Measurements from ENCODE around the gene ESYT3.

Gene ESYT3

DNA sequence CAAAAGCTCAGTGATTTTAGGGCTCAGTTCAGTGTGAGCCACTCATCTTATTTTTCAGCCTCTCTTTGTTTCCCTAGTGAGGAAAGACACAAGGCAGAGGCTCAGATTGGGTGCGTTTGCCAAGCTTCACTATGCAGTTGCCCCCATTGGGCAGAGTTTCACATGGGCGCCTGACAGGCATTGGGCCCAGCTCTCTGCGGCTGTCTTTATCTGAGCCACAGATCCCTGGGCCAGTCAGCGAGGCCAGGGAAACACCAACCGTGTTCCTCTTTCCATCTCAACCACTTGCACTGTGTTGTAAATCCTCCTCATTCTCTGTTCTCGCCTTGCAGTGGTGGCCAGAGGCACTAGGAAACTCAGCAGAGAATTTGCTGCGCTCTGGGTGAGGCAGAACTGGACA lies 10.8 kb downstream of the ESYT3 start:
- no peak for DNase-seq (ENCODE audit: low read depth, low spot score)

DNA sequence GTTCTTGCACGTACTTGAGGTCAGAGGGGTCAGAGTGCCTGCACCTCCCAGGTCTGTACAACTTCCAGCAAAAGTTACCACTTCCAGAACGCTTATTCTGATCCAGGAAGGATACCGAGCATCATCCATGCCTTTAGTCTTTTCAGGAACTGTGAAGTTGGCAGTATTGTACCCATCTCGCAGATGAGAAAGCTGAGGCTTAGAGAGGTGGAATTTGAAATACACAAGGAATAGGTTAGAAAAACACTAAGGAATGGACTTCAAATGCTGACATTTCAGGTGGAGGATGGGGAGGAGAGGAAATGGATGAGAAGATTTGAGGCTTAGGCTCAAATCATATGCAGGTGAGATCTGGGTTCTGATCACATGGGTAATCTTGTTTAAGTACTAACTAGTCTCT lies 11.2 kb downstream of the ESYT3 start:
- H3K4me3 ChIP-seq (ENCODE audit: low read depth, low read length): no peak overlapping the region
- in situ Hi-C loops (cut with HindIII; ENCODE audit: low sequenced_read_pairs): no loop called here
- TF ChIP-seq, protein P1, sequence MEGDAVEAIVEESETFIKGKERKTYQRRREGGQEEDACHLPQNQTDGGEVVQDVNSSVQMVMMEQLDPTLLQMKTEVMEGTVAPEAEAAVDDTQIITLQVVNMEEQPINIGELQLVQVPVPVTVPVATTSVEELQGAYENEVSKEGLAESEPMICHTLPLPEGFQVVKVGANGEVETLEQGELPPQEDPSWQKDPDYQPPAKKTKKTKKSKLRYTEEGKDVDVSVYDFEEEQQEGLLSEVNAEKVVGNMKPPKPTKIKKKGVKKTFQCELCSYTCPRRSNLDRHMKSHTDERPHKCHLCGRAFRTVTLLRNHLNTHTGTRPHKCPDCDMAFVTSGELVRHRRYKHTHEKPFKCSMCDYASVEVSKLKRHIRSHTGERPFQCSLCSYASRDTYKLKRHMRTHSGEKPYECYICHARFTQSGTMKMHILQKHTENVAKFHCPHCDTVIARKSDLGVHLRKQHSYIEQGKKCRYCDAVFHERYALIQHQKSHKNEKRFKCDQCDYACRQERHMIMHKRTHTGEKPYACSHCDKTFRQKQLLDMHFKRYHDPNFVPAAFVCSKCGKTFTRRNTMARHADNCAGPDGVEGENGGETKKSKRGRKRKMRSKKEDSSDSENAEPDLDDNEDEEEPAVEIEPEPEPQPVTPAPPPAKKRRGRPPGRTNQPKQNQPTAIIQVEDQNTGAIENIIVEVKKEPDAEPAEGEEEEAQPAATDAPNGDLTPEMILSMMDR (IDR thresholded peaks at IDR 0.05; ENCODE audit: low read depth, low read length): no peak
- no peak for DNase-seq (ENCODE audit: low read depth, low spot score)

More for the DNA sequence above, 10.8 kb downstream of the ESYT3 start:
- TF ChIP-seq, protein P1 (IDR thresholded peaks at IDR 0.05; ENCODE audit: low read depth, low read length): no peak
- in situ Hi-C loops (cut with HindIII; ENCODE audit: low sequenced_read_pairs): no loop called here
- no peak overlapping the region for H3K4me3 ChIP-seq (ENCODE audit: low read depth, low read length)

DNA sequence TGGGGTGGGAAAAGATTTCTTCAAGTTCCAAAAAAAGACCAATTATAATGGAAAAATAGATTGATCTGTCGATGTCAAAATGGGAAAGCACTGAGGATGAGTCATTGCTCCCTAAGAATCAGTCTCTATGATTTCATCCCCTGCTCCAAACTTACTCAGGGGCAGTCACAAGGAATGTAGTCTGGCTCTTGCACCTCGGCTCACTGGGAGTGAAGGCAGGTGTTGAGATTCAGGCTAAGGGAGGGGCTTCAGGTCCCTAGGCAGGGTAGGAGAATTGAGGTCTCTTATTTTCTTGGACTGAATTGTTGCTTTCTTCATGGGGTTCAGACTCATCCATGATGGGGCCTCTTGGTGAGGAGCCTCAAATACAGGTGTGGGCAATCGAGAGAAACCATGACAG lies 14.2 kb downstream of the ESYT3 start:
- TF ChIP-seq, protein P1 (IDR thresholded peaks at IDR 0.05; ENCODE audit: low read depth, low read length): no peak
- DNase-seq (ENCODE audit: low read depth, low spot score): no peak
- H3K4me3 ChIP-seq (ENCODE audit: low read depth, low read length): no peak overlapping the region
- in situ Hi-C loops (cut with HindIII; ENCODE audit: low sequenced_read_pairs): no loop called here

DNA sequence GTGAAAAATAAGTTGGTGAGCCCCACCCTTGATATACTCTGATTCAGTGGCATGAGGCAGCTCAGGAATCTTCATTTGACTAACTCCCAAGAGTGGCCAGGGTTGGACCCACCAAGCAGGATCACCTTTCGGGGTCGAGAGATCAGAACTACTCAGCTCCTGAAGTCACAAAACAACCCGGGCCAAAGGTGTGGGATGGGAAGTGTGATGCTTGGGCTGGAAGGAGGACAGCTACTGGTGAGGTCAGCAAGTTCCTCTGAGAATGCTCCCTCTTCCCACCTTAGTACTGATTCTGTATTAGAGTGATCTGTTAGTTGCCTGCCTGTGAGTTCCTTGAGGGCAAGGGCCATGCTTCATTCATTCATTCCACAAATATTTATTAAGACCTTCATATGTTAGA lies 15.1 kb downstream of the ESYT3 start:
- in situ Hi-C loops (cut with HindIII; ENCODE audit: low sequenced_read_pairs): no loop called here
- TF ChIP-seq, protein P1 (IDR thresholded peaks at IDR 0.05; ENCODE audit: low read depth, low read length): no peak
- DNase-seq (ENCODE audit: low read depth, low spot score): no peak
- H3K4me3 ChIP-seq (ENCODE audit: low read depth, low read length): no peak overlapping the region

DNA sequence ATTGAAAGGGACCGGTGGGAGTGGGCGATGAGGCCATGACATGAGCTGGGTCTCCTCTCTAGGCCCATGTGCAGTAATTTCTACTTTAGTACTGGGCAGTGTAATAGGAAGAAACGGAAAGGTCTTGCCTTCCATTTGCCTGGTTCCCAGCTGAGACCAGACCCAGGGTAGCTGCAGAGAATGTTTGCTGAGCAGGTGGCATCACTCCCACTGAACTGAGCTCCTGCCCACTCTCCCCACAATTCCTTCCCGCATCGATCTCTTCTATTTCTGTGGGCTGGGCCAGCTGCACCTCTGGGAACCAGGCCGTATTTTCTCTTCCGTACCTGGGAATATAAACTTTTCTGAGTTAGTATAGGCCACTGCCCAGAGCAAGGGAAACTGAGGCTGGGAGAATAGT lies 15.8 kb downstream of the ESYT3 start:
- TF ChIP-seq, protein P1 (IDR thresholded peaks at IDR 0.05; ENCODE audit: low read depth, low read length): no peak
- no peak for DNase-seq (ENCODE audit: low read depth, low spot score)
- in situ Hi-C loops (cut with HindIII; ENCODE audit: low sequenced_read_pairs): no loop called here
- H3K4me3 ChIP-seq (ENCODE audit: low read depth, low read length): no peak overlapping the region

DNA sequence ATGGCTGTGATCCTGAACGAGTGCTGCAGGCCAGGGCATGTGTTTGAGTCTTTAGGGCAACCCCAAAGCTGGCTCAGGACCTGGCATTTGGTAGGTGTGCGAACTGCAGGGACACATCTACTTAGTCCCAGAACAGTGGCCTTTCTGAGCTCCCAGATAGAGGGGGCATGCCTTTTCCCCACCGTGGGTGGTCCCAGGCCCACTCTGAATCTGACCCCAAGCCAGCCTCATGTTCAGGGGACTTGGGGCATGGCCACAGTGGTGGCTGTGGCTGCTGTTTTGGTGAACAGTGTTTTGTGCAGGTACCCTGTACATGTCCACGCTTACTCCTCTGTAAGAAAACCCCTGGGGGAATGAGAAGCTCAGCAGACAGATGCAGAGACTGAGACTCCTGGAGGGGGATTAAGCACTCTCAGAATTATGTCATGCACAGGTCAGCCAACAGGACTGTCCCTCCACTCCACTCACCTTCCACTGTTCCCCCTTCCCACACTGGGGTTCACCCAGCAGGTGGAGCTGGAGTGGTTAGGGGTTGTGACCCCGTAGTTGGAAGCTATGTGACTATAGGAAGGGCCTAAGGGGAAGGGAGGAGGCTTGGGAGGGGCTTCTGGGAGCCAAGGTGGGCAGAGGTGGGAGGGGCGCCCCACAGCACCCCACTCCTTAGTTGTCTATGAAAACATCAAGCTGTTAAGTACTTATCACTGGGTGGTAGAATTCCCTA lies 16.4 kb downstream of the ESYT3 start:
- TF ChIP-seq, protein P1 (IDR thresholded peaks at IDR 0.05; ENCODE audit: low read depth, low read length): no peak
- H3K4me3 ChIP-seq (ENCODE audit: low read depth, low read length): no peak overlapping the region
- no peak for DNase-seq (ENCODE audit: low read depth, low spot score)
- in situ Hi-C loops (cut with HindIII; ENCODE audit: low sequenced_read_pairs): no loop called here

Measured in astrocyte of the spinal cord (primary cell).